ENCODE measurements around the gene BLOC1S6.

BLOC1S6 gene

GRCh38 chr15:45641999-45642932, 55.1 kb downstream of the BLOC1S6 start:
- no peak overlapping the region for H3K4me2 ChIP-seq (ENCODE audit: low read depth, low read length)
- H3K9ac ChIP-seq (ENCODE audit: low read length), result no peak overlapping the region
- TF ChIP-seq EZH2 (optimal IDR thresholded peaks at IDR 0.05; ENCODE audit: low read depth, low read length) (no peak), EZH2phosphoT487 (IDR thresholded peaks at IDR 0.05; ENCODE audit: low read length) (no peak), CTCF (IDR thresholded peaks at IDR 0.05; ENCODE audit: low read length) (no peak)
- no peak overlapping the region for H3K4me3 ChIP-seq (ENCODE audit: low read length)
- no peak overlapping the region for H2AFZ ChIP-seq (ENCODE audit: low read length)
- H3K9me3 ChIP-seq (replicated peaks; ENCODE audit: insufficient read depth, low read length), result no peaks in the 10 kb centered on the region
- H4K20me1 ChIP-seq (ENCODE audit: insufficient read depth, low read length), result no peaks in the 10 kb centered on the region
- H3K36me3 ChIP-seq (replicated peaks; ENCODE audit: insufficient read depth, low read length), result no peaks in the 10 kb centered on the region
- peaks cover 94% of the 10 kb centered on the region for H3K79me2 ChIP-seq (ENCODE audit: low read length)
- no peak for DNase-seq
- H3K4me1 ChIP-seq (ENCODE audit: low read length), result peaks cover 7% of the 10 kb centered on the region
- no peak overlapping the region for H3K27ac ChIP-seq (ENCODE audit: low read length)
- peaks cover 9% of the 10 kb centered on the region for H3F3A ChIP-seq (ENCODE audit: insufficient read depth, low read length)
- no peaks in the 10 kb centered on the region for H3K27me3 ChIP-seq (replicated peaks; ENCODE audit: insufficient read depth, low read length)
- H3K9me2 ChIP-seq (replicated peaks; ENCODE audit: insufficient read depth, low read length), result no peaks in the 10 kb centered on the region

GRCh38 chr15:45644437-45644836, 57.3 kb downstream of the BLOC1S6 start:
- Histone ChIP-seq H3K4me1 (ENCODE audit: low read length) (peaks cover 16% of the 10 kb centered on the region), H3K9me3 (replicated peaks; ENCODE audit: insufficient read depth, low read length) (no peaks in the 10 kb centered on the region), H3K9me2 (replicated peaks; ENCODE audit: insufficient read depth, low read length) (no peaks in the 10 kb centered on the region), H2AFZ (ENCODE audit: low read length) (no peak overlapping the region), H3K4me3 (ENCODE audit: low read length) (no peak overlapping the region), H3K27ac (ENCODE audit: low read length) (no peak overlapping the region), H3K4me2 (ENCODE audit: low read depth, low read length) (no peak overlapping the region), H3K36me3 (replicated peaks; ENCODE audit: insufficient read depth, low read length) (no peaks in the 10 kb centered on the region), H3F3A (ENCODE audit: insufficient read depth, low read length) (peaks cover 16% of the 10 kb centered on the region), H3K9ac (ENCODE audit: low read length) (no peak overlapping the region), H3K79me2 (ENCODE audit: low read length) (peaks cover 92% of the 10 kb centered on the region), H4K20me1 (ENCODE audit: insufficient read depth, low read length) (no peaks in the 10 kb centered on the region), H3K27me3 (replicated peaks; ENCODE audit: insufficient read depth, low read length) (no peaks in the 10 kb centered on the region)
- TF ChIP-seq EZH2 (optimal IDR thresholded peaks at IDR 0.05; ENCODE audit: low read depth, low read length) (no peak), CTCF (IDR thresholded peaks at IDR 0.05; ENCODE audit: low read length) (no peak), EZH2phosphoT487 (IDR thresholded peaks at IDR 0.05; ENCODE audit: low read length) (no peak)
- no peak for DNase-seq

GRCh38 chr15:45645026-45645980, 58.1 kb downstream of the BLOC1S6 start:
- no peak for DNase-seq
- no peaks in the 10 kb centered on the region for H3K9me2 ChIP-seq (replicated peaks; ENCODE audit: insufficient read depth, low read length)
- H3K9me3 ChIP-seq (replicated peaks; ENCODE audit: insufficient read depth, low read length), result no peaks in the 10 kb centered on the region
- H3K36me3 ChIP-seq (replicated peaks; ENCODE audit: insufficient read depth, low read length), result no peaks in the 10 kb centered on the region
- H3F3A ChIP-seq (ENCODE audit: insufficient read depth, low read length), result peaks cover 16% of the 10 kb centered on the region
- TF ChIP-seq EZH2 (optimal IDR thresholded peaks at IDR 0.05; ENCODE audit: low read depth, low read length), result no peak
- no peak for TF ChIP-seq CTCF (IDR thresholded peaks at IDR 0.05; ENCODE audit: low read length)
- TF ChIP-seq EZH2phosphoT487 (IDR thresholded peaks at IDR 0.05; ENCODE audit: low read length), result no peak
- H2AFZ ChIP-seq (ENCODE audit: low read length), result no peak overlapping the region
- no peak overlapping the region for H3K4me2 ChIP-seq (ENCODE audit: low read depth, low read length)
- no peak overlapping the region for H3K27ac ChIP-seq (ENCODE audit: low read length)
- H3K4me3 ChIP-seq (ENCODE audit: low read length), result no peak overlapping the region
- no peaks in the 10 kb centered on the region for H3K27me3 ChIP-seq (replicated peaks; ENCODE audit: insufficient read depth, low read length)
- H4K20me1 ChIP-seq (ENCODE audit: insufficient read depth, low read length), result no peaks in the 10 kb centered on the region
- H3K9ac ChIP-seq (ENCODE audit: low read length), result no peak overlapping the region
- H3K79me2 ChIP-seq (ENCODE audit: low read length), result peaks cover 92% of the 10 kb centered on the region
- H3K4me1 ChIP-seq (ENCODE audit: low read length), result peaks cover 16% of the 10 kb centered on the region

Data from MM.1S (cell line).